ENCODE results near the gene GPR42.
"Not testable (repeated sequence)": the region's sequence is repeated elsewhere in the genome, so short reads cannot be mapped to it uniquely, and the experiment has no call there.

GPR42 gene

DNA sequence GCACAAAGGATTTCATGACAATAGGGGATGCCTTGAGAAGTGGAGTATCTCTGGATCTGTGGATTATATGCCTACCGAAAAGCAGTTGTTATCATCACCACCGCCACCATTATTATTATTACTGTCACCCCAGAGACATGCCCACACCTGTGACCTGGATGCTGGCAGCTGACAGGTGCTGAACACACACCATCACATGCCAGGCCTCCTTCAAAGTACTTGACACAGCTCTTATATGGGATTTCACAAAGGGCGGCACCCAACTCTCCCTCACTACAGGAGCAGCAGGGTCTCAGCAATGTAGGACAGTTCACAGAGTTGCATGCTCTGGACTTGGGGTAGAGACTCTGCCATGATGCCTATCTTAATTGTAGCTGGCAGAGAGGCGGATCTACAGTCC is 5.6 kb upstream of the GPR42 start:
- TF ChIP-seq, protein P1, sequence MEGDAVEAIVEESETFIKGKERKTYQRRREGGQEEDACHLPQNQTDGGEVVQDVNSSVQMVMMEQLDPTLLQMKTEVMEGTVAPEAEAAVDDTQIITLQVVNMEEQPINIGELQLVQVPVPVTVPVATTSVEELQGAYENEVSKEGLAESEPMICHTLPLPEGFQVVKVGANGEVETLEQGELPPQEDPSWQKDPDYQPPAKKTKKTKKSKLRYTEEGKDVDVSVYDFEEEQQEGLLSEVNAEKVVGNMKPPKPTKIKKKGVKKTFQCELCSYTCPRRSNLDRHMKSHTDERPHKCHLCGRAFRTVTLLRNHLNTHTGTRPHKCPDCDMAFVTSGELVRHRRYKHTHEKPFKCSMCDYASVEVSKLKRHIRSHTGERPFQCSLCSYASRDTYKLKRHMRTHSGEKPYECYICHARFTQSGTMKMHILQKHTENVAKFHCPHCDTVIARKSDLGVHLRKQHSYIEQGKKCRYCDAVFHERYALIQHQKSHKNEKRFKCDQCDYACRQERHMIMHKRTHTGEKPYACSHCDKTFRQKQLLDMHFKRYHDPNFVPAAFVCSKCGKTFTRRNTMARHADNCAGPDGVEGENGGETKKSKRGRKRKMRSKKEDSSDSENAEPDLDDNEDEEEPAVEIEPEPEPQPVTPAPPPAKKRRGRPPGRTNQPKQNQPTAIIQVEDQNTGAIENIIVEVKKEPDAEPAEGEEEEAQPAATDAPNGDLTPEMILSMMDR (IDR thresholded peaks at IDR 0.05; ENCODE audit: insufficient read depth, missing control alignments), result no peak
- DNase-seq (ENCODE audit: insufficient read length, low spot score), result no peak
- no peak for FAIRE-seq

DNA sequence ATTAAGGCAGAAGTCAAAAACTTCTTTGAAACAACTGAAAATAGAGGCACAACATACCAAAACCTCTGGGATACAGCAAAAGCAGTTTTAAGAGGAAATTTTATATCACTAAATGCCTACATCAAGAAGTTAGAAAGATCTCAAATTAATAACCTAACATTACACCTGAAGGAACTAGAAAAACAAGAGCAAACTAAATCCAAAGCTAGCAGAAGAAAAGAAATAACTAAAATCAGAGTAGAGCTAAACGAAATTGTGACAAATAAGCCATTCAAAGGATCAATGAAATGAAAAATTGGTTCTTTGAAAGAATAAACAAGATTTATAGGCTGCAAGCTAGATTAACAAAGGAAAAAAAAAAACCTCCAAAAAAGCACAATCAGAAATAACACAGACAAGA is 2.5 kb upstream of the GPR42 start:
- FAIRE-seq (no peak), DNase-seq (ENCODE audit: insufficient read length, low spot score) (no peak)
- TF ChIP-seq, protein P1 (IDR thresholded peaks at IDR 0.05; ENCODE audit: insufficient read depth, missing control alignments), result no peak

DNA sequence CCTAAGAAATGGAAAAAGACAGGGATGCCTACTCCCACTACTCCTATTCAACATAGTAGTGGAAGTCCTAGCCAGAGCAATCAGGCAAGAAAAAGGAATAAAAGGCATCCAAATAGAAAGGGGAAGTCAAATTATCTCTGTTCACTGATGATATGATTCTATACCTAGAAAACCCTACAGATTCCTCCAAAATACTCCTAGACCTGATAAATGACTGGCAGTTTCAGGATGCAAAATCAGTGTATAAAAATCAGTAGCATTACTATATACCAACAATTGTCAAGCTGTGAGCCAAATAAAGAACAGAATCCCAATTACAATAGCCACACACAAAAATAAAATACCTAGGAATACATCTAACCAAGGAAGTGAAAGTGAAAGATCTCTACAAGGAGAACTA is 1.3 kb upstream of the GPR42 start:
- TF ChIP-seq, protein P1 (IDR thresholded peaks at IDR 0.05; ENCODE audit: insufficient read depth, missing control alignments), result no peak
- FAIRE-seq (no peak), DNase-seq (ENCODE audit: insufficient read length, low spot score) (no peak)

DNA sequence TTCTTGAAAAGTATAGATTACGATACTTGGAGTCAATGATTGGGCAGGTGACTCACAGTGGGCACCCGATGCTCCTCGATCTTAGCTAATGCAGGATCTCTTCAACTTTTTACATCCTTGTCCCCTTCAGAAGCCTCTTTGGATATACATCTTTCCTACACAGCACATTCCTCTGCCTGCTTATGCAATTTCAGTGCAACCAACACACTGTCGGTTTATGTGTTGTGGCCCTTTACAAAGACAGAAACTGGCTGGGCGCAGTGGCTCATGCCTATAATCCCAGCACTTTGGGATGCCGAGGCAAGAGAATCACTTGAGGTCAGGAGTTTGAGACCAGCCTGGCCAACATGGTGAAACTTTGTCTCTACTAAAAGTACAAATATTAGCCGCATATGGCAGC is 2.6 kb downstream of the GPR42 start:
- FAIRE-seq (no peak), DNase-seq (ENCODE audit: insufficient read length, low spot score) (no peak)
- TF ChIP-seq, protein P1 (IDR thresholded peaks at IDR 0.05; ENCODE audit: insufficient read depth, missing control alignments), result no peak

DNA sequence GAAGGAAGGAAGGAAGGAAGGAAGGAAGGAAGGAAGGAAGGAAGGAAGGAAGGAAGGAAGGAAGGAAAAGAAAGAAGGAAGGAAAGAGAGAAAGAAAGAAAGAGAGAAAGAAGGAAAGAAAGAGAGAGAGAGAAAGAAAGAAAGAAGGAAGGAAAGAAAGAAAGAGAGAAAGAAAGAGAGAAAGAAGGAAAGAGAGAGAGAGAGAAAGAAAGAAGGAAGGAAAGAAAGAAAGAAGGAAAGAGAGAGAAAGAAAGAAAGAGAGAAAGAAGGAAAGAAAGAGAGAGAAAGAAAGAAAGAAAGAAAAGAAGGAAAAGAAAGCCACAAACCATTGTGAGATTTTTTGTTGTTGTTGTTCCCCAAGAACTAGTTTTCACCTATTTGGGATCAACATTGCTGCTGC is 3.2 kb downstream of the GPR42 start:
- not testable (repeated sequence) for FAIRE-seq; DNase-seq (ENCODE audit: insufficient read length, low spot score)

DNA sequence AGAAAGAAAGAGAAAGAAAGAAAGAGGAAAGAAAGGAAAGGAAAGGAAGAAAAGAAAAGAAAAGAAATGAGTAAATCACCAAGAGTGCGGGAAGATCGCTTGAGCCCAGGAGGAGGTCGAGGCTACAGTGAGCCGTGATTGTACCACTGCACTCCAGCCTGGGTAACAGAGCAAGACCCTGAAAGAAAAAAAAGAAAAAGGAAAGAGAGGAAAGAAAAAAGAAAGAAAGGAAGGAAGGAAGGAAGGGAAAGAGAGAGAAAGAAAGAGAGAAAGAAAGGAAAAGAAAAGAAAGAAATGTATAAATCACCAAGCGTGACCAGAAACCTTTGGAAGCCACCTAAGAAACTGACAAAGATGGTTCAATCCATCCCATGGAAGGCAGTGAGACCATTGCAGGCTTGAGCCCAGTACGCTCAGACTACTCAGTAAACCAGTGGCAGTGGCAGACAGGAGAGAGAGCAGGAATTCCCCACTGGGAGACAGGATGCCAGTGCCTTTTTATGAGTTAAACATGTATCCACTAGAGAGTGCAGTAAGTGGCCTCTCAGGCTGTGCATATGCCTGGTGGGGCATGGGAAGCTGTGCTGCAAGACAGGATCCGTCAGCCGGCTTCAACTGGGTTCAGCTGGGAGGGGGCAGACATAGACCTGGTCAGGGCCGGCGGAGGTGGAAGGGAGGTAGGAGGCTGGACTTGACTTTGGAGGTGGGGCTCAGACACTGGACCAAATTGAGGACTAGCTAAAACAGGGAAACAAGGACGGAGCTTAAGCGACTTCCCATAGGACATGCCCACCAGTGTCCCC is 4.8 kb downstream of the GPR42 start:
- DNase-seq (ENCODE audit: insufficient read length, low spot score), result no peak
- TF ChIP-seq, protein P1 (IDR thresholded peaks at IDR 0.05; ENCODE audit: insufficient read depth, missing control alignments), result no peak
- no peak for FAIRE-seq

DNA sequence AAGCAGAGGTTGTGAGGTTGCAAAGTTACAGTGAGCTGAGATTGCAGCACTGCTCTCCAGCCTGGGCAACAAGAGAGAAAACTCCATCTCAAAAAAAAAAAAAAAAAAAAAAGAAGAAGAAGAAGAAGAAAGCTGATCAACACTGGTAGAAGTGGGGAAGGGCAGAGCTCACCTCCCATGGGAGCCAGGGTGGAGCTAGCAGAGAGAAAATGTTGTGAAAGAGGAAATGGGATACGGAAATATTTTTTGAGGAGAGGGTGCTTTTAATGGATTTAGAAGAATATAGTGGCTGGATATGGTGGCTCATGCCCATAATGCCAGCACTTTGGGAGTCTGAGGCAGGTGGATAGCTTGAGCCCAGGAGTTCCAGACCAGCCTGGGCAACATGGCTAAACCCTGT is 6.8 kb downstream of the GPR42 start:
- TF ChIP-seq, protein P1 (IDR thresholded peaks at IDR 0.05; ENCODE audit: insufficient read depth, missing control alignments), result no peak
- no peak for FAIRE-seq
- no peak for DNase-seq (ENCODE audit: insufficient read length, low spot score)
